WI38 (cell line): ENCODE results near the gene NCOA5.
A peak's percentile ranks its signal among the peaks of the same experiment; 100 is the strongest.

Experiments
- H3K4me3 ChIP-seq: 2 replicates; pipeline ENCODE4 v1.5.1; 2011; ENCODE audit warnings: low read depth, mild to moderate bottlenecking, control low read depth, low read length
- CTCF ChIP-seq: IDR thresholded peaks from 2 replicates; pipeline ENCODE4 v1.5.1; 2012; ENCODE audit warnings: low read depth, mild to moderate bottlenecking, control low read depth, low read length

The NCOA5 gene

GRCh38 chr20:46060975-46061374 lies 28.8 kb downstream of the NCOA5 start:
- no peak for TF ChIP-seq CTCF
- H3K4me3 ChIP-seq: no peak overlapping the region

DNA sequence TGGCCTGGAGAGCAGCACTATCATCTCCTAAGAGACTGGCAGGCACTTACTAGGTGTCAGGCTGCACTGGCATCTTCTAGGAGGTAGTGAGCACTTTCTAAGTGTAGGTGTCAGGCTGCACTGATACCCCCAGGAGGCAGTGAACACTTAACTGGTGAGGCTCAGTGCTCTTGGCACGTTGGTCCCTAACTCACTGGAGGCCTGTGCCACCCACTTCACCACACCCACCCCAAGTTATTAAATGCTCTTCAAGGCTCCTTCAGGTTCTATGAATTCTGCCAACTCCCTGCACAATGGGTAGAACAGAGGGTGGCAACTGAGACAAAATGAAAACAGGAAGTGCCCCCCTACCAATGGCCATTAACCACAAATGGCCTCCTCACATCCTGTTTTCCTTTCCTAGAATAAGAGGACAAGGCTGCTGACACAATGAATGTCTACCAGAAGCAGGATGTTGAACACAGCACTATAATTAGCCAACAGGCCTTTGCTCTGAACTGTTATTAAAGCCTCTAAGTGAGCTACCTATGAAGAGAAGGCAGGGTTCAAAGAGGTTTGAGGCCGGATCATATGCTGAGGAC lies 29.4 kb downstream of the NCOA5 start:
- no peak overlapping the region for H3K4me3 ChIP-seq
- no peak for TF ChIP-seq CTCF

GRCh38 chr20:46058599-46059281 lies 31.0 kb downstream of the NCOA5 start:
- H3K4me3 ChIP-seq: no peak overlapping the region
- TF ChIP-seq CTCF: no peak

DNA sequence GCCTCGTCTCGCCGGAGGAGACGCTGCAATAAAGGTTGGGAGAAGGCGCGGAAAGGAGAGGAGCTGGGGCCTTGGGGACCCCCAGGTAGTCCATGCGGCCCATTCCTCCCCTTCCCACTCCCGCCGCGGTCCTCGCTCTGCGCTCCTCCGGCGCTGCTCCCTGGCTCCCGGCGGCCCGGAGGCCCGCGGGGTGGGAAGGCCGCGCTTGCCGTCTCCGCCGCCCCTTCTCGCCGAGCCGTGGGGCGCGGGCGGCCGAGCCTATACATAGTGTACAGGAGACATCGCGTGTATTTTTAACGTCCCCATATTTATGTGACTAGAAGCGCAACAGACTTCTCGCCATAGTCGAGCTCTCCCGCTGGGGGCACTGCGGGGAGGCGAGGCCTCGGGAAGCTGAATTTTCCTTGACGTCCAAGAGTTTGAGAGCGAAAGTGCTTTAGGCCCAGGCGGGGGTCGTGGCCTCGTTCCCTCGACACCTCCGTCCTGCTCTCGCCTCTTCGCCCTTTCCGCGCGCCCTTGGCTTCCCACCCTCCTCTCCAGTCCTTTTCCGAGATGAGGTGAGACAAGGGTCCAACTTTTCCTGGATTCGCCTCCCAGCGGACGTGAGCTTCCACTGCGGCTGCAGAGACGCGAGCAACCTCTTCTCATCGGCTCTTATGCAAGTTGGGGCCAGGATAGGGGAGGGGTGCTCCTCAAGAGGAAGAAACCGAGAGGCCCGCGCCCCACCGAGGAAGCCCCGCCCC lies 31.7 kb downstream of the NCOA5 start:
- peak; percentile 42 for TF ChIP-seq CTCF
- peak overlapping the region; percentile 21; the same call in 1 of the 2 replicates for H3K4me3 ChIP-seq

DNA sequence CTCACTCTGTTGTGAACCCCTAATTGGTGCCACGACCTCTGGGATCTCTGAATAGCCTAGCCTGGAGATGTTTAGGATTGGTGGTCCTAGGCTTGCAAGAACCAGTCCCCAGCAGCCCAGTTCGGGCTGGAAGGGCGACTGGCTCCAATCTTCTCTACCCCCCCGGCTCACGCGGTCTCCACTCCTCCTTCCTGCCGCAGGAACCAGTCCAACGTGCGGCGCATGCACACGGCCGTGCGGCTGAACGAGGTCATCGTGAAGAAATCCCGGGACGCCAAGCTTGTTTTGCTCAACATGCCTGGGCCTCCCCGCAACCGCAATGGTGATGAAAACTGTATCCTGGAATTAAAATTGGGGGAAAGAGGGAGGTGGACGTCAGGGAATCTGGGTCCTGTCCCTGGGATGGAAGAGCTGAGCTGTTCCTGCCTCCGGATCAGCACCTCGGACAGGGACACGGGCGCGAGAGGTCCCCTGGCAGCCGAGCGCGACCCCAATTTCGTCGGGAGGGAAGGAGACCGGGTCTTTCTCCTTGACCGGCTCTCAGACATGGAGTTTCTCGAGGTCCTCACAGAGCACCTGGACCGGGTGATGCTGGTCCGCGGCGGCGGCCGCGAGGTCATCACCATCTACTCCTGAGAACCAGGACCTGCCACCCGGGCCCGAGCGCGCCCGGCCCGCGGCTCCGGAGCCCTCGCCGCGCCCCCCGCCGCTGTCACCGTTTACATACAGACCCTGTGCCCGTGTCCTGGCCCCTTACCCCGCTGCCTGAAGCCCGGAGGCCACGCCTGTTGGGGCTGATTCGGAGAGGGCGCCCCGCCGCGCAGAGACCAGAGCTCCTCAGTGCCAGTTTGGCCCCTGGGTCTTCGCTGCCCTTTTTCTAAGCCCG lies 32.5 kb downstream of the NCOA5 start:
- H3K4me3 ChIP-seq: no peak overlapping the region
- TF ChIP-seq CTCF: no peak

- TF ChIP-seq CTCF: no peak
- H3K4me3 ChIP-seq: no peak overlapping the region
These were observed 33.5 kb downstream of the NCOA5 start for GRCh38 chr20:46056027-46056833.
